ENCODE results near the gene AVP. TPM values are rescaled to one million over a fixed set of nuclear protein-coding genes. Genes with fewer than 3 reads are reported as not detected.

The AVP gene
- total RNA-seq, 1 donor from 2014 or later = not detected

DNA sequence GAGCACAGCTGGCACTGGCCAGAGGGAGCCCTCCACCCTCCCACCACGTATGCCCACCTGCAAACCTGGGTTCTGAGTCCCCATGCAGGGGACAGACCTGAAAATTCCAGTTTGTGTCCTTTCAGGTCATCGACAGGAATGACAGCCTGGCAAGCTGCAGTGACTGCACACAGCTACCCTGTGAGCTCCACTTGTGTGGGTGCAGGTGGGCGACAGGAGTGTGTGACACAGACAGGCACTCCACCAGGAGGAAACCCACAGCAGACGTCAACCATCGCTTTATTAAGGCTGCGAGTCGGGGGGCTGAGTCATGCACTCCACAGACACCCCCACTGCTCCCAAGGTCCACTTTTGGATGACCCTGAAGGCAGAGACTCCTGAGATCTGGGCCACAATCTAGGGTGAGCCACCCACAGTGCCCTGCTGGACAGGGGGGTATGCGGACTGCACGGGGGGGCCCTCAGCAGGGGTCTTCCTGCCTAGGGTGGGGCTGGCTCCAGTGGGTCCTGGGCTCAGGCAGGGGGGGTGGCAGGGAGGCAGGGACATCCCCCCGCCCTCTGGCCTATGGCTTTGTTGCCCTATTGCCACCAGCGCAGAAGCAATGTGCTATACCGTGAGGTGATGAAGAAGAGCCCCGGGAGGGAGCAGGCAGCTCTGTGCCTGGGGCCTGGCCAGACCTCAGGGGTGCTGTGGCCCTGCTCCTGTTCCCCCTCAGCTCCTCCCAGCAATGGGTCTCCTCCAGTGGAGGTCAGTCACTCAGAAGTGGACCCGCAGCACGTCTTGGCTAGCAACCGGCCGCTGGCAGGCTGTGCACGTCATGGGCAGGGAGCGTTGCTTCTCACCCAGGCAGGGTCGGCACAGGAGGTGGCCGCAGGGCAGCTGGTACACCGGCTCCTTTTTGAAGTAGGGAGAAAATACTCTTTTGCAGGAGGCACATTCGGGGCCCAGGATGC lies 25.1 kb upstream of the AVP start:
- DNase-seq = no peak

DNA sequence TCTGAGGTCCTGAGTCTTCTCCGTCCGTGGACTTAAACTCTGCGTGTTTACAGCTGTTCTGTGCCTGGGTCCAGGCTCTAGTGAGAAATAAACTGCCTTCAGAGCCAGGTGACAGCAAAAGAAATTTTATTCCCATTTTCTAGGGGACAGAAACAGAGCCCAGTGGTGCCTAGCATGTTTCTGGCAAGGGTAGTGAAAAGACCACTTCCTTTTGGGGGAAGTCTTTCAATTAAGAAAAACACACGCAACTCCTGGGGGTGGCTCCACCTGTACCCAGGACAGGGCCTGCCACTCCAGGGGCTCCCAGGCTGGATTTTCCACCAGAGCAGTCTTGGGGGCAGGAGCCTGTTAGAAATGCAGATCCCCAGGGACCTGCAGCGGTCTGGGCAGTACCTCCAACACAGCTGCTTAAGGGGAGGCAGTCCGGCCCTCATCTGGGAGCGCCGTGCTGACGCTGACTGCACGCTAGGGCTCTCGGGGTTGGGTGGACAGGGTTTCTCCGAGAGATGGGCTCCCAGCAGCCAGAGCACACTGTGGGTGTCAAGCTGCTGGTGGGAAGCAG lies 23.0 kb upstream of the AVP start:
- DNase-seq = no peak

DNA sequence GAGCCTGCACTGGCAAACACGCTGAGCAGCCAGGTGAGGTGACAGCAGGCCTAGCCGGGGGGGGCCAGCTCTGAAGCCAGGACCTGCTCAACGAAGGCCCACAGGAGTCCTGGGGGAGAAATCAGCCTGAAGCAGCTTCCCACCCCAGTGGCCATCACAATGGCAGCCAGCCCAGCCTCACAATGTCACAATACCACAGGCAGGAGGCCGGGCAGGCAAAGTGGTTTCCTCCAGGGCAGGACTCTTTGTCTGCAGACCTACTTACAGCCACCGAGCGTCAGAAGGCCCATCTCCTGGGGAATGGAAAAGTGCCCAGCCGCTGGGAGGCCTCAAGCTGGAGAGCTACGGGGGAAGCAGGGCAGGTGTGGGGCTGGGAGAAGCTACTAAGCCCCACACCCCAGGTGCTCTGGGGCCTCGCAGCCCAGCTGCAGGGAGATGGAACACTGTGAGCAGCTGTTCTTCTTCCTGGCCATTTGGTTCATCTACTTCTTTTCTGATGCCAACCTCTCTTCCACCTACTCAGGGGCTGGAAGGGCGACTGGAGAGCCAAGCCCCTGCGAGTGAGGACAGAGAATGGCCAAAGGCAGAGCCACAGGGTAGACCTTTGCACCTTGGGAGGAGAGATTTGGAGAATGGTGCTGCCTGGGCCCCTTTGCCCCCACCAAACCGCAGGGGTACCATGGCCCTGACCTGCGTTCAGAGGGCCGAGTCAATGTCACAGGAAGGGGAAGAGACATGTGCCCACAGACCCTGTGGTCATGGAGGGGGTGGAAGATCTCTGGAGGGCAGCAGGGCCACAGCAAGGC lies 22.3 kb upstream of the AVP start:
- no peak for DNase-seq

DNA sequence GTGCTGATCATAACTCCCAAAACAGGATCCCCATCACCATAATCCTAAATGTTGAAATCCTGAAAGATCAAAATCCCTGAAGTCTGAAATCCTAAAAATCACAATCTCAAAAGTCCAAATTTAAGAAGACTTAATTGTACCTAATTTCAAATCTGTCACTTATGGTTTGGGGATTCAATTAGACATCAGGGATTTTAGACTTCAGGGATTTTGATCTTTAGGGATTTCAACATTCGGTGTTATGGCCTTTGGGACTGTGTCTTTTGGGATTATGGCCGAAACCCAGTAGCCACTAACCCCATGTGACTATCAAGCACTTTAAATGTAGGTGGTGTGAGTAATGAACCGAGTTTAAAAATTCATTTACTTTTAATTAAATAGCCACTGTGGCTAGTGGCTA lies 21.7 kb upstream of the AVP start:
- DNase-seq = no peak

DNA sequence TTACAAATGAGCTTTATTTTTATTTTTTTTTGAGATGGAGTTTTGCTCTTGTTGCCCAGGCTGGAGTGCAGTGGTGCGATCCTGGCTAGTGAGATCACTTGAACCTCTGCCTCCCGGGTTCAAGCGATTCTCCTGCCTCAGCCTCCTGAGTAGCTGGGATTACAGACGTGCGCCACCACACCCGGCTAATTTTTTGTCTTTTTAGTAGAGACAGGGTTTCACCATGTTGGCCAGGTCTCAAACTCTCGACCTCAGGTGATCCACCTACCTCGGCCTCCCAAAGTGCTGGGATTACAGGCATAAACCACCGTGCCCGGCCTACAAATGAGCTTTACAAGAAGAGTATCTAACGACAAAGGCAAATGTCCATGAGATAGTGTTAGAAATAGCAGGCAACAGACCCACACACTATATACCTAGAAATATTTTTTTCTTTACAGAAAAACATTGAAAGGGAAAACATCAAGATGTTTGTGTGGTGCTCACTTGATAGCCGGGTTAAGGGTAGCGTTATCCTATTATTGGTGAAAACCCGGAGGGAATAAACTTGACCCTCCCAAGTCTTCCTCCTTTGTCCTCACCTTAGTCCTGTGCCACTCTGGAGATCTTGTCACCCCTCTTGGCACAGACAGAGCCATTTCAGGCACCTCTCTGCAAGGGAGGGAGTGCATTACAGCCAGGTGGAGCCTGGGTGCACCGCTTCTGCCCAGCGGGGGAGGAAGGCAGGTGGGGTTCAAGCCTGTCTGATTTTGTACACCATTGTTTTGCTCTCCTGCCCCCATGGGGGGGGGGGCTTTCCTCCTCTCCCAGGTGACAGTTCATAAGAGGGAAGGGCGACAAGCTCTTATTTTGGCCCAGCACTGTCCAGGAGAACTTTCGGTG lies 21.0 kb upstream of the AVP start:
- DNase-seq = no peak

DNA sequence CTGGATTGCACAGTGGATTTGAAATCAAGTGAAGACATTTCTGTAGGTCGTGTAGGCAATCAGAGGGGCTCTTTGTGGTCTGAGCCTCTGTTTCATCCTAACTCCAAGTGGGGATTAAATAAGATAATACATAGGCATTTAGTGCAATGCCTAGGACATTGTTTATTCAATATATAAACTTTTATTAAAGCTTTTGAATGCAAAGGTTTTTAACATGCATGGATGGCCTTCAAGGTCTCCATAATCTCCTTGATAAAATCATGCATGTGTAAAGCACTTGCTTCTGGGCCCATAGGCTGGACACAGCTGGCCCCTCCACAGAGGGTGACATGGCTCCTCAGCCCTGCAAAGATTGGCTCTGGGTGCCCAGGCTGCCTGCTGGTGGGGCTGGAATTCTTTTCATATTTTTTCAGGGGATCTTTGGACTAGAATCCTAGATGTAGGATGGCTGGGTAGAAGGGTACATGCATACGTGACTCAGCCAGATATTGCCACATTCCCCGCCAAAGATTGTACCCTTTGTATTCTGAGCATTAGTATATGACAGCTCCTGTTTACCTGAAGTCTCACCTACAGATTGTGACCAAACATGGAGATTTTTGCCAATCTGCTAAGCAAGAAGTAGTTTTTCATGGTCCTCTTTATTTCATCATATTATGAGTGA lies 19.0 kb upstream of the AVP start:
- DNase-seq = no peak

DNA sequence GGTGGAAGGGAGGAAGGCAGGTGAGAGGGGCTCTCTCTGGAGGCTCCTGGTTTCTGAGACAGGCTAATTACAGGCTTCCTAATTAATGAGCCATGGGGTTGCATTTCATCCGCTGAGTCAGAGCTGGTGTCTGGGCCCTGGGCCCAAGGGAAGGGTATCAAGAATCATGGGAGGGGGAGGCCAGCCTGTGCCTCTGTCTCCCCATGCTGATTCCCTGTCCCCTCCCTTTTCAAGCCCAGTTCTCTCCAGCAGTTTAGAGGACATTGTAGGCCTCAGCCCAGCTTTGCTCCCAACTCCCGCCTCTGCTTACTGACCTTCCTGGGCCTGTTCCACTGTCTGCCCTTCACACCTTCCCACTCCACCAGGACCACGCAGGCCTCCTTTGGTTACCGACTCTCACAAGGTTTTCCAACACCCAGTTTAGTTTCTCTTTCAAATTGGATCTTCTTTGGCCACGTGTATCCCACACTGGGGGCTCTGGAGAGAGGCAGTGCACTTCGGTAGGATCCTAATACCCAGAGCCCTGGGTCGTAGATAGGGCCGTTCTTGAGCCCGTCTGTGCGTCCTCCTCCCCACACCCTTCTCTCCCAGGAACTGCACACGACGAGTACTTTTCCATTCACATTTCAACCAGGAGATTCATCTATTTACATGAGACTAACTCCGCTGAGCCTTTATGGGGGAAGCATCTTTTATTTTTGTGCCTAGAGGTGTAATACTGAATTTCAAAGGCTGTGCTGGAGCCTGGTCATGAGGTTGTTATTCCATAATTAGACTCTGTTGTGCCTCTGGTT lies 18.2 kb upstream of the AVP start:
- DNase-seq = no peak

DNA sequence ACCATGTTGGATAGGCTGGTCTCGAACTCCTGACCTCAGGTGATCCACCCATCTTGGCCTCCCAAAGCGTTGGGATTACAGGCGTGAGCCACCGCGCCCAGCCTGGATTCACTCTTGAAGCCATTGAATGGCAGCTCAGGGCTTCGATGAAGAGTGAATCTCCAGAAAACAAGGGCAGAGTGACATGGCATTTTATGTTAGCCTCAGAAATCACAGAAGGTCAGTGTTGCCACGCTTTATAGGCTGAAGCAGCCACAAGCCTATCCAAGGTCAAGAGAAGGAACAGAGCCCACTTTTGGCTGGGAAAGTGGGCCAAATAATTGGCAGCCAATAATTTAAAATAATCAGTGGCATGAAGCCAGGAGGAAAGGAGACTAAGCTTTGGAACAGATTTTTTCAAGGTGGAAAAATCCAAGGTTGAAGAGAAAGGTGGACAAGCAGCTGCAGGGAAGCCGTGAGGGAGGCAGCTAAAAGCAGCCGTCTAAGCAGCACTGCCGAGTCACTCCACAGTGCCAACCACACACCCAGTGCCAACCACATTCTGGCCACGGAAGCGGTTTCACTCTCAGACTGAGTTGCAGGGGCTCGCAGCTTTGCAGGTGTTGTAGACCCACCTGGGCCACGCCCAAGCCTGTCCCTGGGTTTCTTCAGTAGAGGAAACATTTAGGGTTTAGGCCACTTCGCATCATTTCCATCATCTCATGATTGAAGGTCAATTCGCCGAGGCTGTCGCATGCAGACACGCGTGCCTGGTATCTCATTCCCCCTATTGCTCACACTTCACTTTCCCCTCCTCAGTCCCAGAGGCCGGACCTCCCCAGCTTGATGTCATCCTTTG lies 17.4 kb upstream of the AVP start:
- no peak for DNase-seq

DNA sequence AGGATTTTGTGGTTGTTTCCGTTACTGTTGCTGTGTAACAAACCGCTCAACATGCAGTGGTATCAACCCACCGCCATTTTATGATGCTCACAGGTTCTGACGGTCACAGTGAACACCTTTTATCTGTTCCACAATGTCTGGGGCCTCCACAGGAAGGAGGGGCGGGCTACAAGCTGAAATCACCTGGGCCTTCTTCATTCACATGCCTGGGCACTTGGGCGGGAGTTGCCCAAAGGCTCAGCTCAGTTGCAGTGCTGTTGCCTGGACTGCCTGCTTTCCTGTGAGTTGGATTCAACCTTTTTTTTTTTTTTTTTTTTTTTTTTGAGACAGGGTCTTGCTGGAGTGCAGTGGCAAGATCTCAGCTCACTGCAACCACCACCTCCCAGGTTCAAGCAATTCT lies 16.7 kb upstream of the AVP start:
- no peak for DNase-seq

DNA sequence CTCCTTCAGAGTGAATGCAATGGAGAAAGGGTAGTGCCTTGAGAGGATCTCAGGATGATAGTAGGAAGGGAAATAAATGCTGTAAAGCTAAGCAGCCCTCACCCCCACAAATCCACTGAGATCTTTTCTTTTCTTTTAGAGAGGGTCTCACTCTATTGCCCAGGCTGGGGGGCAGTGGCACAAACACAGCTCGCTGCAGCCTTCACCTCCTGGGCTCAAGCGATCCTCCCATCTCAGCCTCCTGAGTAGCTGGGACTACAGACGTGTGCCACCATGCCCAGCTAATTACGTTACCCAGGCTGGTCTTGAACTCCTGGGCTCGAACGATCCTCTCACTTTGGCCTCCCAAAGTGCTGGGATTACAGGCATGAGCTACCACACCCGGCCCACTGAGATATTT lies 16.0 kb upstream of the AVP start:
- no peak for DNase-seq

DNA sequence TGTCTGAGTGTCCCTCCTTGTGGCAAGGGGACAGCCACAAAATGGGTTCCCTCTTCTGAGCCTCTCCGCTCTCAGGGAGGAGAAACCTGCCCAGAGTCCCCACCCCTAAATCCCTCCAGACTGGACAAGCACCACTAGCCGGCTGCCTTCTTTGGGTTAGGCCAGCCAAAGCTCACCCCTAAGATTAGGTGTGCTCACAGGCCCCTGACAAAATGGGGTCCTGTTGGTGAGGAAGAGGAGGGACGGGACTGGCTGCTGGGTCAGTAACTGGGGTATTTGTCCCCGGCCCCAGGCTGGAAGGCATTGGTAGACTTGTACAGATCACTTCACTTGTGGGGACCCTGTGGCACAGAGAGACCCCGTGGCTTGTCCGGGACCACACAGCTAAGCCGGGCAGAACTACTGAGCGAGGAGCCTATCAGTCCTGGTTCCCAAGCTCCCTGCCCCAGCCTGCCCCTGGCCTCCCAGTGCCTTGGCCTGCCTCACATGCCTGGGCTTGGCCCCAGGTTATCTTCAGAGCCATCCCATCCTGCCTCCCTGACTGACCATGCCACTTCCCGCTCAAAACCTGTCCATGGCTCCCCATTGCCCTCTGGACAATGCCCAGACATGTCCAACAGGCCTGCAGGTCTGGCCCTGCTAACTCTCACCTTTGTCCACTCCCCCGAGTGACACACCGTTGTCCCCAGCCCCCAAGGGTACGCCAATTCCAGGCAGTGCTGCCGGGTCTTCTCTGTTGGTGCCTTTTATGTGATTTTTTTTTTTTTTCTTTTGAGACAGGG lies 10.5 kb upstream of the AVP start:
- DNase-seq = no peak

DNA sequence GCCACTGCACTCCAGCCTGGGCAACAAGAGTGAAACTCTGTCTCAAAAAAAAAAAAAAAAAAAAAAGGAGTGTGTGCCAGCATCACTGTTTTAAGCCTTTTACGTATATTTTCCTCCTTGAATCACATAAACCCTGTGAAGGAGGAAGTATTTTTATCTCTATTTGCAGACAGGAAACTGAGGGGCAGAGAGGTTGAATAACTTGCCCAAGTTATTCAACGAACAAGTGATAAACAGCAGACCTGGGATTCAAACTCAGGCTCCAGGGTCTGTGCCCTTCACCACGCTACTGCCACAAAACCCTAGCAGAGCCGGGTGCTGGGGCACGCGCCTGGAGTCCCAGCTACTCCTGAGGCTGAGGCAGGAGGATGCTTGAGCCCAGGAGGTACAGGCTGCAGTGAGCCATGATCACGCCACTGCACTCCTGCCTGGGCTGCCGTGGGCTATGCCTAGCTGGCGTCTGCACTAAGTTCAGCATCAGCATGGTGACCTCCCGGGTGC lies 9.4 kb upstream of the AVP start:
- no peak for DNase-seq

DNA sequence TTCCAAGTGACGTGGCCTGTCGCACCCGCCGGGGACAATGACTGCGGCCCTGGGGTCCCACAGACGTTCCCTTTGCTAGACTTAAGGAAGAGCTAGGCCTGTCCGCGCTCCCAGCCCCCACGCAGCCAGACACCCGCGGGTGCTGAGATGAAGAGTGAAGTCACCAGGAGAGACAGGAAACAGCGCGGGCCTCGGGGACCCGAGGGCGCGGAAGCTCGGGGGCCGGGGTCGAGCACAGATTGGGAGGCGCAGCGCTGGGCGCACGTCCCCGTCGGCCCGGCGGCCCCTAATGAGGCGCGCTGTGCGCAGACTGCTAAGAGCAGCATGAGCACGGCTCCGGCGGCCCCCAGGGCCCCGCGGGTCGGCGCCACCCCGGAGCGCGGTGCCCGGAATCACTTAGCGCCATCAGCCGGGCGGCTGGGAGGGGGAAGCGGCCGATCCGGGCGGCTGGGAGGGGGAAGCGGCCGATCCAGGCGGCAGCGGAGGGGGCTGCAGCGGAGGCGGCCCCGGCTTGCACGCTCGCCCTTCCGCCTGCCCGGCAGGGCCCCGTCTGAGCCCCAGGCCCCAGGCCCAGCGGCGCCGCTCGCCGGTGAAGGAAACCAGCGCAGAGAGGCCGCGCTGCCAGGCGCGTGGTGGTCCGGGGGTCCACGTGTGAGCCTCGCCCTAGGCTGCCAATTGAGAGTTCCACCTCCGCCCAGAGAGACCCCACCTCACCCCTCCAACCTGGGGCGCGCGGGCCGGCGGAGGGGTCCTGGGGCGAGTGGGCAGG lies 8.3 kb upstream of the AVP start:
- DNase-seq = no peak

DNA sequence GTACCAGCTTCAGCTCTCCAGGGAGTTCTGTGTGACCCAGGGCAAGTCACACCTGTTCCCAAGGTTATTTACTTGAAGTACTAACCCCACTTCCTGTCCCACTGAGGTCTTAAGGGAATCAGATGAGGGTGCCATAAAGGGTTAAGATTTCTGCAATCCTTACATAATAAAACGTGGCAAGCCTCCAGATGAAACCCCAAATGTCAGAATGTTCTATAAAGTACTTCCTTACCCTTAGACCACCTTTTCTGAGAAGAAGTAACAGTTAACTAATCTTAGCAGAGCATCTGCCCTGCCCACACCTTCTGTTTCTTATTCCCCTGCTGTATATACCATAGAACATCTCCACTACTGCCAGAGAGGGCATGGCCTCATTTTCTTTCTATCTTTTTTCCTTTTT lies 6.0 kb upstream of the AVP start:
- no peak for DNase-seq

DNA sequence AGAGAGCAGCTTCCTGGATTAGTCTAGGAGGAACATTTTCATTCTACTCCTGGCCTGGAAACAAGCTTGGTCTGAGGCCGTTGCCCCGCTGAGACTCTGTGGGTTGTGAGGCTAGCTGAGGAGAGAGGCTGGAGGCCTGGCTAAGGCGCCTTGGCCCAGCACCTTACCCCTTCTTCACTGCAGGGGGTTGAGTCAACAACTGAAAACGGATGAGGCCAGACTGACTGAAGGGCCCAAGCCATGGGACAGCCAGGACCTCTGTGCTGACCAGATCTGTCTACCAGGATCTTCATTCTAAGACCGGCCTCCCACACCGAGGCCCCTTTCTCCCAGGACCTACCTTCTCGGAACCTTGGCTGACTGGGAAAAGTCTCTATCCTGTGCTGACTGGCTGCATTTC lies 3.5 kb upstream of the AVP start:
- DNase-seq = no peak

DNA sequence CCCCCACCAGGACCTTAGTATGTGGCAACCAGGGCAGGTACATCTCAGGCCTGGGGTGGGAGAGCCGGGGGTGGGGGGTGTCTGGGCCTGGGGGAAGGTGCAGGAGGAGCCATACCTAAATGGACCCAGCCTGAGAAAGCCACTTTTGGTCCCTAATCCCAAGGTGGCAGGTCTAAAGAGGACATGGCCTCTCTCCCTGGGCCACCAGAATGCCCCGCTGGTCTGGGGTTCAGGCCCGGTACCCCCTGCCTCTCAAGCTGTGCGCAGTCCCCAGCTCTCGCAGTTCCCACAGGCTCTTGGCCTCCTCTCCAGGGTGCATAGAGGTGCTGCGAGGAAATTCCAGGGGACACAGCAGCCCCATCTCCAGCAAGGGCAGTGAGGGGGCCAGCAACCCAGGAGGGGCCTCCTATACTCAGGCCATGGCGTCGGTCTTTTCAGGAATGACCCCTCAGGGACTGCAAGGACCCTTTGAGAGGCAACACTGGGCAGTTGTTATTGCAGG lies 1.1 kb upstream of the AVP start:
- no peak for DNase-seq

DNA sequence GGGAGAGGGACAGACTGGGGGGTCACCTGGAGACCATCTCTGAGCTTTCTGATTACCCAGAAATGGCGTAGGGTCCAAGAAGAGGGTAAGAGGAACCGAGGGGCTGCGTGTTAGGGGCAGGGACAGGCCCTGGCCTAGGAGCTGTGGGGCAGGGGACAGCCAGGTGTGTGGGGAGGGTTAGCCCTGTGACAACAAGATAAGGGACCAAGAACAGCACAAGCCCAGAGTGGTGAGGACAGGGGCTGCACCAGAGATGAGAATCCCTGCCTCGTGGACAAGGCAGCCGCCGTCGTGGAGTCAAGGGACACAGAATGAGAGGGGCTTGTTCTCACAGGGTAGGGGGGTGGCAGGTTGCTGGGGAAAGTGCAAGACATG lies 449 bp upstream of the AVP start:
- no peak for DNase-seq
